IgD-negative memory B cell (primary cell): Measurements from ENCODE around the gene MZT2A. TPM values are rescaled to one million over a fixed set of nuclear protein-coding genes. Genes with fewer than 3 reads are reported as not detected.
A peak's percentile ranks its signal among the peaks of the same experiment; 100 is the strongest.
"Not testable (repeated sequence)": the region's sequence is repeated elsewhere in the genome, so short reads cannot be mapped to it uniquely, and the experiment has no call there.

Experiments
- H3K27ac Mint-ChIP-seq, 3 donors: one replicate each; pipeline ENCODE4 v1.8.0; 2020 to 2022; ENCODE audit warnings: mild to moderate bottlenecking in 3 of 3, mixed read lengths in 3 of 3, moderate library complexity in 1 of 3
- H3K27me3 Mint-ChIP-seq: one replicate; pipeline ENCODE4 v1.8.0; 2021; ENCODE audit warnings: mixed read lengths
- H3K36me3 Mint-ChIP-seq: one replicate; pipeline ENCODE4 v1.8.0; 2020; ENCODE audit warnings: mild to moderate bottlenecking, mixed read lengths
- H3K4me1 Mint-ChIP-seq, 3 donors: one replicate each; pipeline ENCODE4 v1.8.0; 2020 to 2022; ENCODE audit warnings: mixed read lengths in 3 of 3, mild to moderate bottlenecking in 1 of 3
- H3K4me3 Mint-ChIP-seq, 4 donors: one replicate each; pipeline ENCODE4 v1.8.0; 2020 to 2022; ENCODE audit warnings: mild to moderate bottlenecking in 4 of 4, mixed read lengths in 4 of 4, moderate library complexity in 3 of 4
- H3K9me3 Mint-ChIP-seq, 3 donors: one replicate each; pipeline ENCODE4 v1.8.0; 2020 to 2021; ENCODE audit warnings: mixed read lengths in 3 of 3, mild to moderate bottlenecking in 1 of 3
- polyA plus RNA-seq: library from polyadenylated mRNA; unstranded; fragments of 300-500 nt; fragmentation: Illumina TruSeq; gene quantifications from one replicate; pipeline ENCODE4 v1.2.3, GENCODE V29; 2021

MZT2A gene
- polyA plus RNA-seq = 103 TPM

- H3K27me3 Mint-ChIP-seq, H3K9me3 Mint-ChIP-seq, H3K36me3 Mint-ChIP-seq: not testable (repeated sequence)
- Mint-ChIP-seq H3K4me3 (peak within 1 kb of the TSS; percentile 92 to 96 (median 95)), H3K4me1 (peaks cover 7 to 31% (median 15%) of the 10 kb centered on the region in 3 donors), H3K27ac (peak within 1 kb of the TSS; percentile 94 to 97 (median 97))
Measured at GRCh38 chr2:131492015-131492417, at the start of gene MZT2A. TSS of gene MZT2A (minus strand) at chr2:131492397. CDS start at chr2:131492376, 21 bp downstream.

GRCh38 chr2:131538856-131539255 is 46.7 kb upstream of the MZT2A start:
- H3K27me3 Mint-ChIP-seq, H3K4me3 Mint-ChIP-seq, H3K9me3 Mint-ChIP-seq, H3K27ac Mint-ChIP-seq, H3K36me3 Mint-ChIP-seq, H3K4me1 Mint-ChIP-seq: not testable (repeated sequence)

- not testable (repeated sequence) for H3K27ac Mint-ChIP-seq, H3K9me3 Mint-ChIP-seq
Measured at GRCh38 chr2:131536841-131537240, 44.6 kb upstream of the MZT2A start.

GRCh38 chr2:131535951-131536826 is 44.0 kb upstream of the MZT2A start:
- H3K27me3 Mint-ChIP-seq, H3K36me3 Mint-ChIP-seq, H3K9me3 Mint-ChIP-seq, H3K27ac Mint-ChIP-seq, H3K4me3 Mint-ChIP-seq, H3K4me1 Mint-ChIP-seq: not testable (repeated sequence)

More at GRCh38 chr2:131536841-131537240, 44.6 kb upstream of the MZT2A start:
- H3K4me3 Mint-ChIP-seq, H3K27me3 Mint-ChIP-seq, H3K4me1 Mint-ChIP-seq, H3K36me3 Mint-ChIP-seq: not testable (repeated sequence)

- Mint-ChIP-seq H3K27me3 (peaks cover 3% of the 10 kb centered on the region), H3K4me1 (no peaks in the 10 kb centered on the region), H3K27ac (no peak overlapping the region), H3K4me3 (no peak overlapping the region), H3K9me3 (no peaks in the 10 kb centered on the region), H3K36me3 (no peaks in the 10 kb centered on the region)
Measured at GRCh38 chr2:131535526-131535925, 43.3 kb upstream of the MZT2A start.

GRCh38 chr2:131534965-131535364 is 42.8 kb upstream of the MZT2A start:
- H3K27me3 Mint-ChIP-seq, H3K9me3 Mint-ChIP-seq, H3K4me3 Mint-ChIP-seq, H3K36me3 Mint-ChIP-seq, H3K4me1 Mint-ChIP-seq, H3K27ac Mint-ChIP-seq: not testable (repeated sequence)

GRCh38 chr2:131534317-131534672 is 42.1 kb upstream of the MZT2A start:
- H3K4me3 Mint-ChIP-seq, H3K4me1 Mint-ChIP-seq, H3K36me3 Mint-ChIP-seq, H3K9me3 Mint-ChIP-seq, H3K27me3 Mint-ChIP-seq, H3K27ac Mint-ChIP-seq: not testable (repeated sequence)

GRCh38 chr2:131533609-131534316 is 41.6 kb upstream of the MZT2A start:
- not testable (repeated sequence) for H3K9me3 Mint-ChIP-seq, H3K4me3 Mint-ChIP-seq, H3K27ac Mint-ChIP-seq, H3K27me3 Mint-ChIP-seq, H3K36me3 Mint-ChIP-seq, H3K4me1 Mint-ChIP-seq

GRCh38 chr2:131532723-131533608 is 40.8 kb upstream of the MZT2A start:
- not testable (repeated sequence) for H3K27me3 Mint-ChIP-seq, H3K36me3 Mint-ChIP-seq, H3K4me3 Mint-ChIP-seq, H3K9me3 Mint-ChIP-seq, H3K27ac Mint-ChIP-seq, H3K4me1 Mint-ChIP-seq

- not testable (repeated sequence) for H3K4me1 Mint-ChIP-seq, H3K36me3 Mint-ChIP-seq, H3K27me3 Mint-ChIP-seq, H3K4me3 Mint-ChIP-seq, H3K9me3 Mint-ChIP-seq, H3K27ac Mint-ChIP-seq
Measured at GRCh38 chr2:131531547-131532185, 39.5 kb upstream of the MZT2A start.

GRCh38 chr2:131530626-131531344 is 38.6 kb upstream of the MZT2A start:
- H3K36me3 Mint-ChIP-seq, H3K9me3 Mint-ChIP-seq, H3K27ac Mint-ChIP-seq, H3K4me1 Mint-ChIP-seq, H3K27me3 Mint-ChIP-seq: not testable (repeated sequence)
- H3K4me3 Mint-ChIP-seq = peak overlapping the region in 1 of 4 donors; percentile 17

- not testable (repeated sequence) for H3K27ac Mint-ChIP-seq, H3K36me3 Mint-ChIP-seq, H3K9me3 Mint-ChIP-seq, H3K27me3 Mint-ChIP-seq, H3K4me1 Mint-ChIP-seq
- peak overlapping the region in 2 of 4 donors; percentile 52 to 92 for H3K4me3 Mint-ChIP-seq
Measured at GRCh38 chr2:131529864-131530445, 37.8 kb upstream of the MZT2A start.

- not testable (repeated sequence) for H3K9me3 Mint-ChIP-seq, H3K27me3 Mint-ChIP-seq, H3K36me3 Mint-ChIP-seq, H3K4me1 Mint-ChIP-seq
- peak overlapping the region in 3 of 4 donors; percentile 8 to 92 (median 52) for H3K4me3 Mint-ChIP-seq
- peak overlapping the region in 1 of 3 donors; percentile 64 for H3K27ac Mint-ChIP-seq
Measured at GRCh38 chr2:131528981-131529863, 37.0 kb upstream of the MZT2A start.
